Uterus (tissue), 2 donors: ENCODE measurements around the gene CD302.

Experiments
- POLR2A ChIP-seq, 2 donors: fragments of 450-650 bp; IDR thresholded peaks; one replicate each; pipeline ENCODE4 v1.6.1; 2016; ENCODE audit warnings: antibody characterized with exemption in 2 of 2, mild to moderate bottlenecking in 1 of 2, moderate library complexity in 1 of 2
- TF ChIP-seq, protein P1 (sequence below), 4 experiments: fragments of 200-600 bp in 2 of 4; fragments of 450-650 bp in 2 of 4; sonication (generic) in 2 of 4; IDR thresholded peaks; one replicate each; pipeline ENCODE4 v1.5.1; 2016 to 2019; ENCODE audit warnings: antibody characterized with exemption in 4 of 4, mild to moderate bottlenecking in 2 of 4, moderate library complexity in 1 of 4

- TF ChIP-seq, protein P1, sequence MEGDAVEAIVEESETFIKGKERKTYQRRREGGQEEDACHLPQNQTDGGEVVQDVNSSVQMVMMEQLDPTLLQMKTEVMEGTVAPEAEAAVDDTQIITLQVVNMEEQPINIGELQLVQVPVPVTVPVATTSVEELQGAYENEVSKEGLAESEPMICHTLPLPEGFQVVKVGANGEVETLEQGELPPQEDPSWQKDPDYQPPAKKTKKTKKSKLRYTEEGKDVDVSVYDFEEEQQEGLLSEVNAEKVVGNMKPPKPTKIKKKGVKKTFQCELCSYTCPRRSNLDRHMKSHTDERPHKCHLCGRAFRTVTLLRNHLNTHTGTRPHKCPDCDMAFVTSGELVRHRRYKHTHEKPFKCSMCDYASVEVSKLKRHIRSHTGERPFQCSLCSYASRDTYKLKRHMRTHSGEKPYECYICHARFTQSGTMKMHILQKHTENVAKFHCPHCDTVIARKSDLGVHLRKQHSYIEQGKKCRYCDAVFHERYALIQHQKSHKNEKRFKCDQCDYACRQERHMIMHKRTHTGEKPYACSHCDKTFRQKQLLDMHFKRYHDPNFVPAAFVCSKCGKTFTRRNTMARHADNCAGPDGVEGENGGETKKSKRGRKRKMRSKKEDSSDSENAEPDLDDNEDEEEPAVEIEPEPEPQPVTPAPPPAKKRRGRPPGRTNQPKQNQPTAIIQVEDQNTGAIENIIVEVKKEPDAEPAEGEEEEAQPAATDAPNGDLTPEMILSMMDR (IDR thresholded peaks at IDR 0.05), result no peak
- TF ChIP-seq POLR2A (IDR thresholded peaks at IDR 0.05), result no peak
Observed at GRCh38 chr2:159735648-159736047, 62.4 kb downstream of the CD302 start.
